SK-N-SH (cell line): ENCODE measurements around the gene OR10T2. TPM values are rescaled to one million over a fixed set of nuclear protein-coding genes. Genes with fewer than 3 reads are reported as not detected.

Source experiments
- CTCF ChIA-PET: fragments of 300-600, 350-600 bp; formaldehyde crosslinking; extraction: SDS; loops from one replicate; lab custom pipeline; 2021; lab: Yijun Ruan, JAX
- POLR2A ChIA-PET: fragments of 350-600 bp; sonication (Branson Sonifier 250); formaldehyde crosslinking; extraction: SDS; loops from one replicate; lab custom pipeline; 2020; ENCODE audit warnings: antibody characterized with exemption, inconsistent platforms; lab: Yijun Ruan, JAX
- DNase-seq: peaks from one replicate; pipeline ENCODE4 v3.0.0; 2012
- H2AFZ ChIP-seq: fragments of 200-600 bp; sonication (generic); 2 replicates; pipeline ENCODE4 v1.8.1; 2016; ENCODE audit warnings: antibody characterized with exemption, mild to moderate bottlenecking, low read depth
- H3F3A ChIP-seq: fragments of 200-600 bp; sonication (generic); replicated peaks from 2 replicates; pipeline ENCODE3; 2016; ENCODE audit warnings: antibody characterized with exemption, mild to moderate bottlenecking; ENCODE audit not compliant: insufficient read depth
- H3K27ac ChIP-seq, 2 experiments: fragments of 200-500 bp in 1 of 2; fragments of 200-600 bp in 1 of 2; sonication (Bioruptor generic) in 1 of 2; sonication (generic), shearing (Covaris generic) in 1 of 2; 2 replicates each; pipeline versions ENCODE4 v1.5.1 to v1.6.1; 2014 to 2016; ENCODE audit warnings: low read depth in 2 of 2, inconsistent platforms in 1 of 2, low read length in 1 of 2, mild to moderate bottlenecking in 1 of 2, mixed read lengths in 1 of 2
- H3K27me3 ChIP-seq: fragments of 200-600 bp; sonication (generic), shearing (Covaris generic); 2 replicates; pipeline ENCODE4 v1.6.1; 2016; ENCODE audit warnings: mixed run types; ENCODE audit not compliant: insufficient read depth
- H3K36me3 ChIP-seq, 2 experiments: fragments of 200-500 bp in 1 of 2; fragments of 200-600 bp in 1 of 2; sonication (Bioruptor generic) in 1 of 2; sonication (generic) in 1 of 2; replicated peaks in 1 of 2; 2 replicates each; pipeline versions ENCODE3 to v1.5.1; 2014 to 2016; ENCODE audit warnings: low read length in 1 of 2, mild to moderate bottlenecking in 1 of 2; ENCODE audit not compliant: insufficient read depth in 2 of 2, control insufficient read depth in 1 of 2
- H3K4me1 ChIP-seq, 2 experiments: fragments of 200-500 bp in 1 of 2; fragments of 200-600 bp in 1 of 2; sonication (Bioruptor generic) in 1 of 2; sonication (generic), shearing (Covaris generic) in 1 of 2; 2 replicates each; pipeline versions ENCODE4 v1.5.1 to v1.6.1; 2014 to 2016; ENCODE audit warnings: low read depth in 1 of 2, low read length in 1 of 2, mixed run types in 1 of 2; ENCODE audit not compliant: insufficient read depth in 2 of 2, control insufficient read depth in 1 of 2
- H3K4me2 ChIP-seq: fragments of 200-600 bp; sonication (generic), shearing (Covaris generic); 2 replicates; pipeline ENCODE4 v1.6.1; 2017; ENCODE audit warnings: mixed run types
- H3K4me3 ChIP-seq, 2 experiments: fragments of 200-500 bp in 1 of 2; fragments of 200-600 bp in 1 of 2; sonication (Bioruptor generic) in 1 of 2; sonication (generic), shearing (Covaris generic) in 1 of 2; 2 replicates each; pipeline versions ENCODE4 v1.5.1 to v1.8.1; 2014 to 2016; ENCODE audit warnings: low read depth in 2 of 2, inconsistent platforms in 1 of 2, low read length in 1 of 2, mild to moderate bottlenecking in 1 of 2, mixed read lengths in 1 of 2, moderate library complexity in 1 of 2
- H3K79me2 ChIP-seq: fragments of 200-600 bp; sonication (generic); 2 replicates; pipeline ENCODE4 v1.8.1; 2017; ENCODE audit warnings: mild to moderate bottlenecking; ENCODE audit not compliant: insufficient read depth
- H3K9ac ChIP-seq: fragments of 200-600 bp; sonication (generic); 2 replicates; pipeline ENCODE4 v1.6.1; 2017; ENCODE audit warnings: mixed run types
- H3K9me2 ChIP-seq: fragments of 200-600 bp; sonication (generic); 2 replicates; pipeline ENCODE4 v1.6.1; 2017; ENCODE audit warnings: mixed run types
- H3K9me3 ChIP-seq: fragments of 200-600 bp; sonication (generic); 2 replicates; pipeline ENCODE4 v1.6.1; 2017; ENCODE audit warnings: mixed run types, mild to moderate bottlenecking, moderate library complexity
- H4K20me1 ChIP-seq: fragments of 200-600 bp; sonication (generic); 2 replicates; pipeline ENCODE4 v1.6.1; 2017; ENCODE audit warnings: mild to moderate bottlenecking, mixed run types; ENCODE audit not compliant: insufficient read depth
- ELF1 ChIP-seq: IDR thresholded peaks from 2 replicates; pipeline ENCODE4 v1.4.0; 2012
- EZH2phosphoT487 ChIP-seq: fragments of 200-600 bp; sonication (generic); IDR thresholded peaks from 2 replicates; pipeline ENCODE4 v1.6.1; 2017; ENCODE audit warnings: low read depth, mixed run types, mild to moderate bottlenecking, antibody characterized with exemption, moderate library complexity, borderline replicate concordance
- GATA2 ChIP-seq: sonication (generic); formaldehyde crosslinking; IDR thresholded peaks from 2 replicates; pipeline ENCODE4 v1.5.0; 2020; ENCODE audit warnings: mild to moderate bottlenecking, missing genetic modification reagents
- IRF3 ChIP-seq: fragments of 150-350 bp; IDR thresholded peaks from 2 replicates; pipeline ENCODE4 v1.6.1; 2016; ENCODE audit warnings: mild to moderate bottlenecking, low read depth, low read length
- MAX ChIP-seq: IDR thresholded peaks from 2 replicates; pipeline ENCODE4 v1.4.0; 2012; ENCODE audit warnings: low read depth
- PBX3 ChIP-seq: IDR thresholded peaks from 2 replicates; pipeline ENCODE4; 2012
- POLR2AphosphoS5 ChIP-seq: IDR thresholded peaks from 2 replicates; pipeline ENCODE4 v1.6.1; 2012; ENCODE audit warnings: low read depth, low read length
- RFX5 ChIP-seq: IDR thresholded peaks from 2 replicates; pipeline ENCODE4 v1.6.1; 2012; ENCODE audit warnings: mild to moderate bottlenecking, improper control_type of control experiment, low read length
- RXRA ChIP-seq: IDR thresholded peaks from 2 replicates; pipeline ENCODE4 v1.4.0; 2012; ENCODE audit warnings: low read depth, mild to moderate bottlenecking, borderline replicate concordance
- SIN3A ChIP-seq: IDR thresholded peaks from 2 replicates; pipeline ENCODE4 v1.6.1; 2012; ENCODE audit warnings: low read depth, mild to moderate bottlenecking, low read length, moderate library complexity, borderline replicate concordance
- SMC3 ChIP-seq: IDR thresholded peaks from 2 replicates; pipeline ENCODE4 v1.6.1; 2012; ENCODE audit warnings: low read depth, low read length, improper control_type of control experiment
- WGBS: methylation state at CpG from one replicate; pipeline ENCODE4 v1.1.6; 2017; ENCODE audit warnings: low lambda C conversion rate; 5-methylcytosine and 5-hydroxymethylcytosine counted together
- polyA plus RNA-seq, 3 experiments: library from polyadenylated mRNA; depleted of rRNA; stranded (reverse); fragments of >200 nt; gene quantifications; 2 replicates each; pipeline ENCODE4 v1.2.3, GENCODE V29; 2012

The OR10T2 gene
- polyA plus RNA-seq, 1 of the 3 experiments (the other 2 are of a cell fraction), result not detected

GRCh38 chr1:158355773-158356285 is 43.4 kb downstream of the OR10T2 start:
- Histone ChIP-seq H3K4me2 (no peak overlapping the region), H3K4me3 (no peak overlapping the region), H3K4me1 (no peaks in the 10 kb centered on the region), H2AFZ (no peak overlapping the region), H3K9ac (no peak overlapping the region), H3K9me3 (no peaks in the 10 kb centered on the region), H4K20me1 (no peaks in the 10 kb centered on the region), H3K9me2 (no peaks in the 10 kb centered on the region), H3K79me2 (no peaks in the 10 kb centered on the region), H3K27ac (no peak overlapping the region), H3K36me3 (no peaks in the 10 kb centered on the region)
- POLR2A ChIA-PET, result no interaction called here
- 4% methylated on average over 10 of the region's 10 CpGs for WGBS
- DNase-seq, result no peak
- CTCF ChIA-PET, result no interaction called here
- no peak for TF ChIP-seq PBX3
- no peak for TF ChIP-seq IRF3
- TF ChIP-seq, all 33 proteins: peak for 0
- Histone ChIP-seq H3K27me3 (no peaks in the 10 kb centered on the region), H3F3A (no peaks in the 10 kb centered on the region)

- H3K9me3 ChIP-seq, result no peaks in the 10 kb centered on the region
- H4K20me1 ChIP-seq, result no peaks in the 10 kb centered on the region
- no peak for DNase-seq
- no peaks in the 10 kb centered on the region for H3K36me3 ChIP-seq
- TF ChIP-seq RFX5 (no peak), RXRA (no peak), EZH2phosphoT487 (no peak), ELF1 (no peak), SMC3 (no peak), GATA2 (no peak), SIN3A (no peak), POLR2AphosphoS5 (no peak), MAX (no peak)
- H3K4me3 ChIP-seq, result no peak overlapping the region
- H3K9ac ChIP-seq, result no peak overlapping the region
- no peaks in the 10 kb centered on the region for H3K9me2 ChIP-seq
- ChIA-PET CTCF (no interaction called here), POLR2A (no interaction called here)
- no peak overlapping the region for H2AFZ ChIP-seq
- H3K27me3 ChIP-seq, result 0 out of 2 replicates have a peak, but pooled peaks cover 1% of the 10 kb centered on the region
- H3K4me1 ChIP-seq, result no peaks in the 10 kb centered on the region
- no peak overlapping the region for H3K4me2 ChIP-seq
- 2% methylated on average over 2 of the region's 2 CpGs for WGBS
- H3K79me2 ChIP-seq, result no peaks in the 10 kb centered on the region
- H3K27ac ChIP-seq, result no peak overlapping the region
- H3F3A ChIP-seq, result no peaks in the 10 kb centered on the region
Measured at GRCh38 chr1:158354255-158354654, 45.0 kb downstream of the OR10T2 start.
